GM19438 (cell line): ENCODE results near the gene RER1.

ENCODE experiments used
- ATAC-seq: cut with Tn5 transposase; IDR thresholded peaks from one replicate; pipeline ENCODE4 v1.9.1; 2021; ENCODE audit warnings: low read depth; ENCODE audit not compliant: unreplicated experiment

RER1 gene

DNA sequence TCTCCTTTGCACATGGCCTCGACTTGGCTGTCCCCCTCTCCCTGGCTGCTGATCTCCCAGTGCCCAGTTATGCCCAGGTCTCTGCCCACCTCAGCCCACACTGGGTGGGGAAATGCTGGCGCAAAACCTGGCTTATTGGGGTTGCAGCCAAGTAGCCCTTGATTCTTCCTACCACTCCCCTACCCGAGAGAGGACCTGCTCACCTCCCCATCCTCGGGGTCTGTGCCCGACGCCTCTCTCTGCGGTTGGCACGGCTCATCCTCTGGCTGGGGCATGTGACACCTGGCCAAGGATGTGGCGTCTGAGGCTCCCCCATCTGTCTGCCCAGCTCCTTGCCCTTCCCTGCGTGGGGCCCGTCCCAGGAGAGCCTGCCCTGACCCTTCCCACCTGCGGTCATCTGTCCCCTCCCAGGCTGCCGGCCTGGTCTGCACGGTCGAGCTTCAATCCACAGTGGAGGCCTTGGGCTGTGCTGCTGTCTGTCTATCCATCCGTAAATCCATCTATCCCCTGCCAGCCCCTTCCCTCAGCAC lies 27.2 kb downstream of the RER1 start:
- no peak for ATAC-seq

GRCh38 chr1:2419416-2419815 lies 27.8 kb downstream of the RER1 start:
- ATAC-seq: no peak

GRCh38 chr1:2422523-2422922 lies 30.9 kb downstream of the RER1 start:
- ATAC-seq: no peak

- no peak for ATAC-seq
Observed at GRCh38 chr1:2425892-2426291, 34.3 kb downstream of the RER1 start.

DNA sequence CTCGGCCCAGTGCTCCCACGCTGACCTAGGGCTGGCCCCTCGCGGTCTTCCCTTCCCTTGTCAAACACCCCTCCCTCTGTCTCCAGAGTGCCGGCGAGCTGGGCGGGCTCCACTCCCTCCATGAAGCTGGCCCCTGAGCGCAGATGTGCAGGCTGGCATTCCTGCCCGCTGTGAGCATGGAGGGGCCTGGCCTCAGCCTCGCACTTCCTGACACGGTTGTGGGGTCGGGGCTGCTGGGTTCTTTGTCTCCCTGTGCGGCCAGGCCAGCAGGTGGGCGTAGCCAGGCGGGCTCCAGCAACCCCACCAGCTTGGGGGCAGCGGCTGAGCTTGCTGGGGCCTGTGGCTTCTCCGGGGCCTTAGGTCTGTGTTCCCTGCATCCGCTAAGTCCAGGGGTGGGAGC lies 34.9 kb downstream of the RER1 start:
- ATAC-seq: no peak

DNA sequence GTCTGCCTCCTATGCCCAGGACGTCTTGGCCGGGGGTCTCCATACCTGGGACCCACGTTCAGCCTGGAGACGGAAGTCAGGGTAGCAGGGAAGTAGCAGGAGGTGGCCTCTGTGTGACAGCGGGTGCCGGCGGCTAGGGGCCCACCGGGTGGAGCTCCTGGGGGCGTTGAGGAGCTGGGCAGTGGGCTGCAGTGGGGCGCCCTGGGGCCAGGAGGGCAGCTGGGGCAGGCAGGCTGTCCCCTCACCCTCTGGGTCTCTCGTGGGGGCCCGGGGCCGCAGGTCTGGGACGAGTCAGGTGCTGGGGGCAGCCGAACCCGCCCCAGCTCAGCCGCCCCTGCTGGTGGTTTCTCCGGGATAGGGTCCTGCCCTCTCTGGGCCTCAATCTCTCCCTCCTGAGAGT lies 35.4 kb downstream of the RER1 start:
- ATAC-seq: no peak

DNA sequence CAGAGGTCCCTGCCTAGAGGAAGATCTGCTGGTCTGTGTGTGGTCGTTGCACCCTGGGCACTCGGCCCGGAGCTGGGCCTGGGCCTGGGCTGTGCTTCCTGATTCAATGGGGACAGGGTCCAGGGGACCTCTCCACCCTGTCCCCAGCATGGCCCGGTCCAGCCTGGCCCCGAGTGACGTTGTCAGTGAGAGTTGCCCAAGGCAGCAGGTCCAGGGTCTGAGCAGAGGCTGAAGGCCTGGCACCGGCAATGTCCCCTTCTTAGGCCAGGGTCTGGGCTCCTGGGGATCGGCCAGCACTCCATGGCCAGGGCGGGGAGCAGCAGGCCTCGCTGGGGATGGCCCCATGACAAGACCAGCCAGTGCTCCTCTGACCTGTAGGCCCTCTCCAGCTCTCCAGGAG lies 36.3 kb downstream of the RER1 start:
- ATAC-seq: no peak

DNA sequence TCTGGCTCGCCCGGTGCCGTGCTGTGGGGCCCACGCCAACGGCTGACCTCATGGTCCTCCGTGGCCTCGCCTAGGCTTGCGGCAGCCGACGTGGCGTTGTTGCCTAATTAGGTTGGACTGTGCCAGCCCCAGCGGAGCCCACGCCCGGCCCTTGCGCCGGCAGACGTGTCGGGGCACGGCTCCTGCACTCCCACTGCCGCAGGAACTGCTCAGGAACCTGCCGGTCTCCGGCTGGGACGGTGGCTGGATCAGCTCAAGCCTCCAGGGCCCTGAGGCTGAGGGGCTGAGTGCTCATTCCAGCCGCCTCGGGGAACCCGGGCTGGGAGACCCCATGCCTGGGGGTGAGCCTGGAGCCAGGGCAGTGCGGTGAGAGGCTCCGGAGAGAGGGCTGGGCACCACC lies 36.8 kb downstream of the RER1 start:
- no peak for ATAC-seq

DNA sequence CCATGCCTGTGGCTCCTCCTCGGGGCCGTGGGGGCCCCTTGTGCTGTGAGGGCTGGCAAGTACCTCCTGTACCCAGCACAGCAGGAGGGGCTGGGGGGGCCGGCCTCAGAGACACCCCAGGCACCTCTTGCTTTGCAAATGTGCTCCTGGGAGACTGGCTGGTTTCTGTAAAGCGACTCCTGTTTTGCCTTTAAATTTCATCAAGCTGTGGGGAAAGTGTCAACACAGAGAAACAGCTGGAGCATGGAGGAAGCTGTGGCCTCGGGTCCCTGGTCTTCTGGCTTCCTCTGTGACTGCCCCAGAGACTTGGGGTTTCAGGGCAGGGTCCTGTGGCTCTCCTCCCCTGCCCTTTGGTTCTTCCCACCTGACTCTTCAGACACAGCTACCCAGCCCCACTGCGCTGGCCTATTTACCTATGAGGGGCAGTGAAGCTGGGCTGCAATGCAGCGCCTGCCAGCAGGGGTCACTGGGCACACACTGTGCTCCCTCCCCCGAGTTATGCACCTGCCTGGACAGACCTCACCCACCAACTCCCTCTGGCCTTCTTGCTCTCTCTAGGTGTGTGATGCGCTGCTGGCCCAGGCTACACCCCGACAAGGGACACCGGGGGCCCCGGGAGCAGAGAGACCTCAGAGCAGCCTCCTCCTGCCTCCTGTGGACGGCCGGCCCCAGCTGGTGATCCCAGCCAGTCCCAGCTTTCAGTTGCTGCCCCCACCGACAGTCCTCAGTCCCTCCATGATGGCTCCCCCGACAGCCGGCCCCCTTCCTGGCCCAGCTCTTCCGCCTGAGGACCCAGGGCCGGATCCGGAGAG lies 38.3 kb downstream of the RER1 start:
- no peak for ATAC-seq

- ATAC-seq: no peak
Observed at GRCh38 chr1:2430592-2430973, 38.9 kb downstream of the RER1 start.

DNA sequence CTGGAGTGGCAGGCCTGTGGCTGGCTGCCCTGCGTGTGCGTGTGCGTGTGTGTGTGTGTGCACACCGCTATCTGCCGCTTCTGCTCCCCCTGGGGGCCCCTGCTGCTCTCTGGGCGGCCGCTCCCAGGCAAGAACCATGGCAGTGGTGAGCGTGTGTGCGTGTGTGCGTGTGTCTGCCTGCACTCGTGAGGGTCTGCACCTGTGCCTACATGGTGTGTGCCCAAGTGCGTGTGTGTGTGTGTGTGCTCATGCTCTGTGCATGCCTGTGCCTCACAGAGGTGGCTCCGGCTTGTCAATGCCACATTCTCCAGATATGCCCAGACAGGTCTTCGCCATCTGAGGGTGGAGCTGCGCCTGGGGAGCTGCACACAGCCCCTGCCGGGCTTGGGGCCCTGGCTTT lies 39.5 kb downstream of the RER1 start:
- ATAC-seq: no peak

- no peak for ATAC-seq
Observed at GRCh38 chr1:2431518-2431917, 39.9 kb downstream of the RER1 start.

GRCh38 chr1:2432441-2432844 lies 40.8 kb downstream of the RER1 start:
- no peak for ATAC-seq

GRCh38 chr1:2433196-2433595 lies 41.6 kb downstream of the RER1 start:
- no peak for ATAC-seq

GRCh38 chr1:2433936-2434655 lies 42.5 kb downstream of the RER1 start:
- no peak for ATAC-seq

- no peak for ATAC-seq
Observed at GRCh38 chr1:2435091-2435490, 43.5 kb downstream of the RER1 start.

- no peak for ATAC-seq
Observed at GRCh38 chr1:2435746-2436355, 44.2 kb downstream of the RER1 start.

DNA sequence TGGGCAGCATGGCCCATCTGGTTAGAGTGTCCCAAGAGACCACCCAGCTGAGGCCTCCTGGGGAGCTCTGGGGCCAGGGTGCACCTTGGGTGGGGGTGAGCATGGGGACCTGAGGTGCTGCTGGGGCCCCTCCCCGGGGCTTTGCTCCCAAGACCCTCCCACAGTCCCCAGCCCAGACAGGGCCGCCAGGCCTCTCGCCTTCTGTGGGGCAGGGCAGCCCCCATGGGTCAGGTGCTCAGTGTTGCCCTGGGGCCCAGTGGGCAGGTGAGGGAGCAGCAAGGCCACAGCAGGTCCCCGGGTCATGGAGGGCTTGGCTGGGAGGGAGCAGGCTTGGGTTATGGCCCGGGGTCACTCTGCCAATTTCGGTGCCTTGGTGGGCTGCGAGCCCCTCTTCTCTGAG lies 45.2 kb downstream of the RER1 start:
- ATAC-seq: no peak

DNA sequence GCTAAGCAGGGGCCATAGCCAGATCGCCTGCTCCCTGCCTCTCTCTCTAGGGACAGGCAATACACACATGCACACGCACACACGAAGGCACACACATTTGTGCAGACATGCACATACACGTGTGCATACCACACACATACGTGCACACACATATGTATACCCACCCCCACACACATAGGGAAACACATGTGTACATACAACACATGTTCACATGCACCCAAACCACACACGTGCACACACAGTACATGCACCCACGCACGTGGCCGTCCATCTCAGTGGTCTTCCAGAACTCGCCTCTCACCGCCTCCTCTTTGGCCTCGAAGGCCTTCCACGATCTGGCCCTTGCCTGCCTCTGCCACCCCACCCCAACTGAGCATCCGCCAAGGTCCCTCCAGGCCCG lies 46.0 kb downstream of the RER1 start:
- no peak for ATAC-seq

- ATAC-seq: no peak
Observed at GRCh38 chr1:2438038-2438437, 46.4 kb downstream of the RER1 start.

DNA sequence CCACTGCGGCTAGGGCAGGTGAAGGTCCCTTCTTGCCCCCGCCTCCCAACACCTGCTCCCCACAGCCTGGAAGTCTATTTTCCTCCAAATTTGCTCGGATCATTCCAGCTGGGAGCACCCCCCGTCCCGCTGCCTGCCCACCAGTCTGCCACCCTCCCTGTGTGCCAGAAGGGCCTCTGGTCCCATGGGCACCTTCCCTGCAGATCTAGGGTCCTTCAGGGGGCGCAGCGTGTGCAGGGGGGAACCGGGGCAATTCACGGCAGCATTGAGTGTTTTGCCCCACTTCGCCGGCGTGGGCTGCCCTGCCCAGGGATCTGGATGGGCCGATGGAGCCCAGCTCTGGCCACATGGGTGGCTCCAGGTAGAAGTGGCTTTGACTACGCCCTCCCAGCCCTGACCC lies 47.0 kb downstream of the RER1 start:
- ATAC-seq: no peak

GRCh38 chr1:2439369-2439768 lies 47.7 kb downstream of the RER1 start:
- ATAC-seq: no peak
